ENCODE measurements around the gene DIRAS1.
"Not testable (repeated sequence)": the region's sequence is repeated elsewhere in the genome, so short reads cannot be mapped to it uniquely, and the experiment has no call there.

The DIRAS1 gene

DNA sequence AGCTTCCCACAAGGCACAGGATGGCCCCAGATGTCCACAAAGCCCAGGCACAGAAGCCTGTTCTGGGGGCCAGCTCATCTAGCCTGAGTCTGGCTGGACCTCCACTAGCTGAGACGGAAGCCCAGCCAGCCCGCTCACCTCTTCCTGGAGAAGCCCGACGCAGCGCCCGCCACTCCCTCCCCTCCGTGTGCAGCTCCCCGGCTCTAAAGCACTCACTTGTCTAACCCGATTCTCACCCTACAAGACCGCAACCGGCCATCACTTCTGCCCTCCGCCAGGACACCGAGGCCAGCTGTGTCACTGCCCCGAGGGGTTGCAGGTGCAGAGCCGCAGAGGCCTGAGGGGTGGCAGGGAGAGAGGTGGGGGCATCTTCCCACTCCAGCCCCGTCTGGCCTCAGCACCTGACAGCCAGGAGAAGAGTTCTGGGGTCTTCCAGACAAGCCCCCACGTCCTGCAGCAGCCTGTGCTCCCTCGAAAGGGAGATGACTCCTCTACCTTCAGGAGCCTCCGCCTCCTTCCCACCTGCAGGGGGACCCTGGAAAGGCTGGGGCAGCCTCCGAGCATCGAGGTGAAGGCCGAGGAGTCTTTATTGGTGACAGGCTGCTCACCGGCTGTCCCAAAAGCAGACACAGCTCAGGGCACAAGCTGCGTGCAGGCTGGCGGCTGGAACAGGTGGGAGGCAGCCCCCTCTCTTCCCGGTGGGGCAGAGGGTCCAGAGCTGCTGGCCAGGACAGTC, 5.9 kb upstream of the DIRAS1 start:
- DNase-seq (ENCODE audit: low read depth in 2 of 2), result no peak

DNA sequence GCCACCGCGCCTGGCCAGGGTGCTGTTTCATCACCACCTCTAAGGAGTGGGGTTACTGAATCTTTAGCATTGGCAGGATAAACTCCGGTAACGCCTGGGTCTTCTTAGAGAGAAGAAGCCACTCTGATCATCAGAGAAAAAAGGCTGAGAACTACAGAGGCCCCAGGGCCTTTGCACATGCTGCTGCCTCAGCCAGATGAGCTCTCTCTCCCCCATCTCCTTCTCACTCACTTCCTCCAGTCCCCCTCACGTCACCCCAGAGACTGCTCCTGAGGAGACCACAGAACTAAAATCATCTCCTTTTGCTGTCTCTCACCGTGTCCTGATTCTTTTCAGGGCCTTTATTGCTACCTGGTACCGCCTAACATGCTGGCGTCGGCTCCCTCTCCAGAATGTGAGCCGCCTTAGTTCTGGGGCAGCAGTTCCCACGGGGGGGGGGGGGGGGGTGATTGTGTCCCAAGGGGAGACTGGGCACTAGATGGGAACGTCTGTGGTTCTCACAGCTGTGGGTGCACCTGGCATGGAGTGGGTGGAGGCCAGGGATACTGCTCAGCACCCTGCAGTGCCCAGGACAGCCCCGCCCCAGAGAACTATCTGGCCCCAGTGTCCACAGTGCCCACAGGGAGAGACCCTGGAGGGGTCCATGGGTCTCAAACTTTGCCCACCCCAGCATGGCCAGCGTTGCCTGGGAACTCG, 5.1 kb upstream of the DIRAS1 start:
- no peak for DNase-seq (ENCODE audit: low read depth in 2 of 2)

DNA sequence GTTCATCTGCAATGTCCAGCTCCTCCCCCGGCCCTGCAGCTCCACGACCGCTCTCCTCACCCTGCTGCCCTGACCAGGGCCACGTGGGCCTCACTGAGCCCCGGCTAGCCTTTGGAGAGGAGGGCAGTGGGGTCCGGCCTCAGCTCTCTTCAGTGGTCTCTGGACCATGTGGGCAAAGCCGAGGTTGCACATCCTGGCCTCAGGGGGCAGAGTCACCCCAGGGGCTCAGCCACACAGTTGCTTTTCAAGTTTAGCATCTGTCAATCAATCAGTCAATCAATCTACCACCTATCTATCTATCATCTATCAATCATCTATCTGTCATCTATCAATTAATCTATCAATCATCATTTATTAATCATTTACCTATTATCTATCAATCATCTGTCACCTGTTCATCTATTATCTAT, 3.0 kb upstream of the DIRAS1 start:
- DNase-seq (ENCODE audit: low read depth in 2 of 2), result no peak

DNA sequence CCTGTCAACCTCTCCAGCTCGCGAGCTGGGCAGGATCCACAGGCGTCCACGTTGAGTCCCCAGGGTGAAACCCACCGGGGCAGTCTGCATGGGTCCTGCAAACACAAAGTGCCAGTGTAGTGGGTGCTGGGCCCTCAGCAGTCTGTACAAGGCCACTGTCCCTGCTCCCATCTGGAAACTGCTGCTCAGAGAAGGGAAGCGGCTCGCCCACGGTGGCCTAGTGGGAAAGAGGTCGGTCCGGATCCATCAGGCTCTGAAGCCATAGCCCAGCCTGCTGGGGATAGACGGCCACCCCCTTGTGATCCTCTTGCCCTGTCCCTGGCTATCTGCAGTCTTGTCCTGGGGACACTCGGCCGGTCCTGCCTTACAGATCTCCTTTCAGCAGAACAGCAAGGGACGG, 2.6 kb upstream of the DIRAS1 start:
- no peak for DNase-seq (ENCODE audit: low read depth in 2 of 2)

DNA sequence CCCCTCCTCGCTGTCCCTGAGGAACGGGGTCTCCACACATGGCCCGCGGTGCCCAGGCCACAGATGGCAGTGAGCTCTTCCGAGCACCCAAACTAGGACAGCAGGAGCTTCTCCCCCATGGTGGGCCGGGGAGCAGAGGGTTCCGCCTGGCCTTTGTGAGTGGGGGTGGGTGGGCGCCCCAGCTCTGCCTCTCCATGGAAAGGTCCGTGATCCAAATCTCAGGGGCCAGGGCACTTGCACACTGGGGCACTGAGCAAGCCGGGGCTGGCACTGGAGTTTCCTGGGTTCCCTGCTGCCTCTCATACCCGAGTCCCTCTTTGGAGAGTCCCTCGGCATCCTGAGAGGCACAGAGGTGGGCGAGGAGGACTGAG, 2.2 kb upstream of the DIRAS1 start:
- DNase-seq (ENCODE audit: low read depth in 2 of 2), result no peak

DNA sequence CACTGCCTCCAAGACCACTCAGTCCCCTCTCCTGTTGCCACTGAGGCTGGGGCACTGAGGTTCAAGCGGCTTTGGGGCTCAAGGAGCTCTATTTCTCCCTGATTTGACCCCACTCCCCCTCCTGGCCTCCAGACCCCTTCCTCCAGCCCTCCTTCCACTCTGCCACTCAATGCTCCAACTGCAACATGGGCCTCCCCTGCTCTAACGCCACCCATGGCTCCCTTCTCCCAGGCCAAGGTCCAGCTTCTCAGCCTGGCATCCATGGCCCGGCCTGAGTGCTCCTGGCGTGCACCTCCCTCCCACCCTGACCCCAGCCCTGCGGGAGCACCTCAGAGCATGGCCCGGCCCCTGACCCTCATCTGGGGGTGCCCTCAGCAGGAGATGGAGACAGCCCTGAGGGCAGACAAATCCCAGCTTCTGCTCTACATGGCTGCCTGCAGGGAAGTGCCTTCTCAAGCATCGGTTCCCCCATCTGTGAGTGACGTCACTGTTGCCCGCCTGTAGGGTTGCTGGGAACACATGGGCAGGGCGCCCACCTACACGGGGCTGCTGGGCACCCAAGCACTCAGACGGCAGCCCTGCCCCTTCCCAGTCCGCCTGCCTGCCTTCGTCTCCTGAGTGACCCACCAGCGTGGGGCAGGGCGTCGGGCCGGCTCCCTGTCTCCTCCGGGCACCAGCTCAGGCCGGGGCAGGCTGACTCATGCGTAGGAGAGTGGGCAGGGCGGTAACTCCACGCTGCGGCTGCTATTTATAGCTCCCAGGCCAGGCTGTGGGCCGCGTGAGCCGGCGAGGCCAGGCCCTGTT, 1.6 kb upstream of the DIRAS1 start:
- DNase-seq (ENCODE audit: low read depth in 2 of 2), result no peak

DNA sequence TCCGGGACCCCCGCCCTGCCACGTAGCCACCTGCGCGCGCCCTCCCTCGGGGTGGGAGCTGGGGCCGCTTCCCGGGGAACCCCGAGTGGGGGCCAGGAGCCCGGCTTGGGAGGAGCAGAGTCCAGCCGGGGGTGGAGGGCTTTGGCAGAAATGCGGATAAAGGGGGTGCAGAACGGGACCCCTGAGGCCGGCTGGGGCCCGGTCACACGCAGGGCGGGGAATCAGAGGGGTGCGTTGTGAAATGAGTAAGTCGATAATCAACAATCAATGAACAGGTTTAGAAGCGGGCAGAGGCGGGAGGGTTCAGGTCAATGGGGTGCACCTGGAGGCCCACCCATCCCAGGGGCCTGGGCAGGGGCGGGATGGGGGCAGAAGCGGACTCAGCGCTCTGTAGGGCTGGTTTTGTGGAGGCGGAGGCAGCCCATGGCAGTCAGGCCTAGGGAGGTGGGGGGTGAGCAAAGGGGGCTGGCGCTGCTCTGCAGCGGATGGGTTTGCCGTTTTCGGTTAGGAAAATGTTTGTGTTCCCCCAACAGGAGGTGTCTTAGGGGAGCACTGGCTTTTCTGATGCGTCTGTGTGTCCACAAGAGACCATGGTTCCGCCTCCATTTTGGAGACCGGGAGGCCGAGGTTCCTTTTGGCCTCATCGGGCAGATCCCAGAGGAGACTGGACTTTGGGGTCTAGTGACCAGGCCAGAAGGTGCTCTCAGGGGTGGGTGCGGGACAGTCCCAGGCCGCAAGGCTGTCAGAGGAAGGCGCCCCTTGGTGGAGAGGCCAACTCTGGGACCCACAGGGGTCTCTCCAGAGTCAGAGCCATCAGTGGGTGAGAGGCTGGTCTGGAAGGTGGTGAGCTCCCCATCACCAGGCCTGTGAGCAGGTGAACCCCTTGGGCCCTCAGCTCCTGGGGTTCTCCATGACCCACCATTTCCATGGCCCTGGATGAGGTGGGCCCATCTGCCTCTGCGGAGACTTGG, 683 bp upstream of the DIRAS1 start:
- no peak for DNase-seq (ENCODE audit: low read depth in 2 of 2)

DNA sequence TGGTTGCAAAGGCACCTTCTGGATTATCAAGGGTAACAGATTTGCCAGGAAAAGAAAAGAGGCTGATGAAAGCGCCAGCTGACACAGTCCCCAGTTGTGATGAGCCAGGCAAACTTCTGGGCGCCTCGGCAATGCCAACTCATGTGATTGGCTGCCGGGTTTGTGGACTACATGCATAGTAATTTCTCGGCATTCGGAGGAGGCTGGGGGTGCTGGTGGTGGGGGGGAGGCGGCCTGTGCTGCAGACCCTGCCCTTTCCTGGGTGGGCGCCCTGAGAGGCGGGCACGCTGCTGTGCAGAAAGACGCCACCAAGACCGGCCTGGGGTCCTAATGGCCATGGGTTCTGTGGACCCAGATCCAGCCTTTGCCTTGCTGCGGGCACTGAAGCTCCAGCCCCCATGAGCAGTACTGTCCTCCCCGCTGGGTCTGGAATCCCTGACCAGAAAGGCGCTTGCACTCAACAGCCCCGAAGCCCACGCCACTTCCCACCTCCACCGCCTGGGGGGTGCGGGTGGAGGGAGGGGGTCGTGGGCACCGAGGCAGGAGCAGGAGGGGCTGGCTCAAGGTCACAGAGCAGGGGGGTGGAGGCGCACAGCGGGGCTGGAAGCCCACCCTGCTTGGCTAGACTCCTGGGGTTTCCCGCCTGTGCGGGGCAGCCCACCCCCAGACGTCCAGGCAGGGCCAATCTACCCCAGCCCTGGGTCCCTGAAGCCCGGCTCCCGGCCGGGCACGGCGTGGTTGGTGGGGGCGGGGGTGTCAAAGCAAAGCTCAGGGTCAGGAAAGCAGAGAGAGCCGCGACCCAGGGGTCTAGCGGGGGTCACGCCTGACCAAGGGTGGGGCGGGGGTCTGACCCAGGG, 1.0 kb downstream of the DIRAS1 start:
- no peak for DNase-seq (ENCODE audit: low read depth in 2 of 2)

DNA sequence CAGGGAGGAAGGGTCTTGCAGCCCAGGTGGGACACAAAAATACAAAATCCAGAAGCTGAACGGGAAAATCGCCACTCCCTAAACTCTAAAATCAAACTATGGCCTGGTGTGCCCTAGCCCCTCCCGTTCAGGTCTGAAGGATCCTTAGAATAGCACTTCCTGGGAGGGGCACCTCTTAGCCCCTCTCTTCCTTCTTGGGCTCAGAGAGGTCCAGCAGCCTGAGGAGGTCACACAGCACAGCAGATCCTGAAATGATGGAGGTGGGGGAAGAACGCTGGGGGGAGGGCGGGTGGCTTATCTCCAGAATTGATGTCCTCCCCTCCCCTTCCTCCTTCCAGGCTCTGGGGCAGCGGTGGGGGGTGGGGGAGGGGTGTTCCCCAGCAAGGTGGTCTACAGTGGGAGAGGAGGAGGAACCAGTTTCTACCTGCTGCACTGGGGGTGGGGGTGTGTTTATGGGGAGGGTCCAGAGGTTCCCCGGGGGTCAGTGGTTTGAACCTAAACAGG, 1.9 kb downstream of the DIRAS1 start:
- no peak for DNase-seq (ENCODE audit: low read depth in 2 of 2)

DNA sequence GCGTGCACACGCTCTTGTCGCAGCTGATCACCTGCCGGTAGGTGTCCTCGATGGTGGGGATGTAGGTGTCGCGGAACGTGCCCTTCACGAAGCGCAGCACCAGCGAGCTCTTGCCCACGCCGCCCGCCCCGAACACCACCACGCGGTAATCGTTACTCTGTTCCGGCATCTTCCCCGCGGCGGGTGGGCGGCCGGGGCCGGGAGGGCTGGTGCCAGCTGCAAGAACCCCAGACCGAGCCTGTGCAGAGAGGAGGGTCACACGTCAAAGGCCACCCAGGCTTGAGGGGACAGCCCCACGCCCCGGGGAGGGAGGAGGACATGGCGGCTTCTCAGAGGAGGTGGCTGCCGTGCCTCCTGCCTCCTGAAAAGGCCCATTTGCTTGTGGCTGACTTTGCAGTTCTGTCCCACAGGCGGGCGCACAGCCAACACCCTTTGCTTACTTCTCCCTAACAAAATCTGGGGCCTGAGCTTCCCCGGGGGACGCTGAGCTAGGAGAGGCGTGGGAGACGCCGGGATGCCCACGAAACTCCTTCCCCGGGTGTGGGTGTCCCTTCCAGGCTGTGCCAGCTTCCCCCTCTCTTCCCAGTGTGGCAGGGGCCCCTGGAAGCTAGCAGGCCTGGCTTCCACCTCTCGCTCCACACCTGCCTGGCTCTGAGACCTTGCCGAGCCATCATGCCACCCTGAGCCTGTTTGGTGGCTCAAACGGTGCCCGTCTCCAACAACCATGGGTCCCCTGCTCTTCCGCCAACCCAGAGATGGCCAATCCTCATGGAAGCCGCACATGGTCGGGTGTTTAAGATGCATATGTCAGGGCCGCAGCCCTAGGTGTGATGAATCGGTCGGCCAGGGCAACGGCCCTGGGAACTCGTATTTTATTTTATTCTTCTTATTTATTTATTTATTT, 3.3 kb downstream of the DIRAS1 start:
- DNase-seq (ENCODE audit: low read depth in 2 of 2), result no peak

DNA sequence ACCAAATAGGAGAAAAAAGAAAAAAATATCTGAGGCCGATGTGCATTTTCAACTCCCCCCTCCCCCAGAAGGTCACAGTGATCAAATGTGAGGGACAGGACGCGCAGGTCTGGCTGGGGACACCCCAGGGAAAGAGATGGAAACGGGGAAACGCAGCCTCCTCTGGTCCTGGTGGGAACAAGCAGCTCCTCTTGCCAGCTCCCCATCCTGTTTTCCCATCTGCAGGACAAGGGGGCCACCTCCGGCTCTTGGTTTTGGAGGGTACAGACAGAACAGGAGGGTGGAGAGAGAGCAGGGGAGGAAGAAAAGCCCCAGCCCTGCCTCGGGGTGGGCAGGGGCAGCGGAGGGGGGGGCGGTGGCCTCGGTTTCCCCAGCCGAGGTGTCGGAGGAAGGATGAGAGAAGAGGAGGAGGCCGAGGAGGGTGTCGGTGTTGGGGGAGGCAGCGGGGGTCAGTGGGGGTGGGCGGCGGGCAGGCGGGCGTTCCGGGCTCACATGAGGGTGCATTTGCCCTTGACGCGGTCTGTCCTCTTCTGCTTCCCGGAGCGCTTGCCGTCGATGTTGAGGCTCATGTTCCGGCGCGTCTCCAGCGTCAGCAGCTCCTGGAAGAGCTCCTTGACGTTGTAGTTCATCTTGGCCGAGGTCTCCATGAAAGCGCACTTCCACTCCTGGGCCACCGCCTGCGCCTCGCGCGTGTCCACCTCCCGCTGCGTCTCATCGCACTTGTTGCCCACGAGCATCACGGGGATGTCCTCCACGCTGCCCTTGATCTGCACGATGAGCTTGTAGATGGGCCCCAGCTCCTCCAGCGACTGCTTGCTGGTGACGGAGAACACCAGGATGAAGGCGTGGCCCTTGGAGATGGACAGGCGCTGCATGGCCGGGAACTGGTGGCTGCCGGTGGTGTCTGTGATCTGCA, 4.2 kb downstream of the DIRAS1 start:
- no peak for DNase-seq (ENCODE audit: low read depth in 2 of 2)

DNA sequence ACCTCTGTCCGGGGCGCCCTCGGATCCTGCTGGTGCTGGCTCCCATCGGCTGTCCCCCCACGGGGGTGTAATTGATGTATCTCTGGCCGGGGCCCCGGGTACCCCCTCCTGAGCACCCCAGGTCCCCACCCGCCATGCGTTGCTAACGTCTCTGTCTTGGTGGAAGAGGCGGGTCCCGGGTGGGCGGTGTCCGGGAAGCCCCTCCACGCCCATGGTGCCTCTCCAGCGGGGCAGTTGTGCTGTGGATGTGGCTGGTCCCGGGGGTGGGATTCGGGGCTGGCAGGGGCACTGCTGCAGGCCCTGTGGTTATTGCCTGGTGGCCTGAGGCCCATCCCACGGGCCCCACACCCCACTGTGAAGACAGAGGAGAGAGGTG, 4.9 kb downstream of the DIRAS1 start:
- no peak for DNase-seq (ENCODE audit: low read depth in 2 of 2)

DNA sequence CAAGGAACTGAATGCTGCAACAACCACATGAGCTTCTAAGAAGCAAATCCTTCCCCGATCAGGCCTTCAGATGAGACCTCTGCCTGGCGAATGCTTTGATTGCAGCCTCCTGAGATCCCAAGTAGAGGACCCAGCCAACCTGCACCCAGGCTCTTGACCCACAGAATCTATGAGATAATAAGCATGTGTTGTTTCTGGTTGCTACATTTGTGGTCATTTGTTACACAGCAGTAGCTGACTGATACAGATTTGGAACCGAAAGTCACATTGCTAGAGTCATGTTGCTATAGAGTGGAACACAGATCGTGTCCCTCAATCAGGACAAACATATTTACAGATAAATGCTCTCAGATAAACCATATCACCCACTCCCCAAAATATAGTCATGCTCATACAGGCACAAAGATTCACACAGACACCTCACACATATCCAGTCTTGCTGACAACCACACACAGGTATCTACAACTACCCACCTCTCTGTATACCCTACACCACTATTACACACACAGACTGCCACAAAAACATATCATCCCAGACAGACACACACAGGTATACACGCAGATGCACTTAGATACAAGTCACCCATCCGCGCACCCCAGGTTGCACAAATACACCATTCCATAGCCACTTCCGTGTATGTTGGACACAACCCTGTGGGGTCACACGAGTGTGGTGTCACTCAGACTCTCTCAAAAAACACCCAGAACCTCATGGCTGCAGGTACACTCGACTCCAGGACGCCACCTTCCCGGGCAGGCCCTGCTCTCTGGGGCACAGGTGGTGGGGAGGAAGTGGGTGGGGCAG, 5.5 kb downstream of the DIRAS1 start:
- no peak for DNase-seq (ENCODE audit: low read depth in 2 of 2)

DNA sequence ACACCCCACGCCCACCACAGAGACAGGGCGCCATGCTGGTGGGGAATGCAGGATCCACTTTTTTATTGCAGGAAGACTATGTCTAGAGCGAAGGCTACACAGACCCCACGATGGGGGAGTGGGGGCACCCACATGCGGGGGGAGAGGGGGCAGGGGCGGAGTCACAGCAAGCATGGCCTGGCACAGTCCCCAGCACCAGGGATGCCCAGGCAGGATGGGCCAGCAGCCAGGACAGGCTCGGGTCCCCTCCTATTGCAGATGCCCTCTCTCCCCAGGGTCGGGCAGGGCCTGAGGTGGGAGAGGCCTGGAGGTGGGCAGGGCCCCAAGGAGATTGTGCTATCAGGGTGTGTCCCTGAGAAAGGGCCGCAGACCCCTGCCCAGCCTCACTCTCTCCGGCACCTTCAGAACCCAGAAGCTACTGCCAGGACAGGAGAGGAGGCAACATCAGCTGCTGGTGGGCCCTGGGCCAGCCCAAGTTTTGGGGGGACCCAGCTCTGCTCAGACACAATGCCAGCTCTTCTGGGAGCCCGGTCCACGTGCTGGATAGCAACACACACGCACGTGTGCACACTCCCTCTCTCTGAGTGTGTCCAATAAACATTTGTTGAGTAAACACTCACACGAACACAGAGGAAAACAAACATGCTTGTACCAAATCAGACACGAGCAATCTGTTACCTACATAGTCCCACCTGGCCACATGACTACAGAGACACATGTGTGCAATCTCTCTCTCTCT, 6.5 kb downstream of the DIRAS1 start:
- DNase-seq (ENCODE audit: low read depth in 2 of 2), result no peak

DNA sequence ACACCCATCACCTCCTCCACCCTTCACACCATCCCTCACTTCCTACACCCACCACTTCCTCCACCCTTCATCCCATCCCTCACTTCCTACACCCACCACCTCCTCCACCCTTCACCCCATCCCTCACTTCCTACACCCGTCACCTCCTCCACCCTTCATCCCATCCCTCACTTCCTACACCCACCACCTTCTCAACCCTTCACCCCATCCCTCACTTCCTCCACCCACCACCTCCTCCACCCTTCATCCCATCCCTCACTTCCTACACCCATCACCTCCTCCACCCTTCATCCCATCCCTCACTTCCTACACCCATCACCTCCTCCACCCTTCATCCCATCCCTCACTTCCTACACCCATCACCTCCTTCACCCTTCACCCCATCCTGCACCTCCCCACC, 7.1 kb downstream of the DIRAS1 start:
- not testable (repeated sequence) for DNase-seq (ENCODE audit: low read depth in 2 of 2)

DNA sequence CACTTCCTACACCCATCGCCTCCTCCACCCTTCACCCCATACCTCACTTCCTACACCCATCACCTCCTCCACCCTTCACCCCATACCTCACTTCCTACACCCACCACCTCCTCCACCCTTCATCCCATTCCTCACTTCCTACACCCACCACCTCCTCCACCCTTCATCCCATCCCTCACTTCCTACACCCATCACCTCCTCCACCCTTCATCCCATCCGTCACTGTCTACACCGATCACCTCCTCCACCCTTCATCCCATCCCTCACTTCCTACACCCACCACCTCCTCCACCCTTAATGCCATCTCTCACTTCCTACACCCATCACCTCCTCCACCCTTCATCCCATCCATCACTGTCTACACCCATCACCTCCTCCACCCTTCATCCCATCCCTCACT, 8.0 kb downstream of the DIRAS1 start:
- not testable (repeated sequence) for DNase-seq (ENCODE audit: low read depth in 2 of 2)

DNA sequence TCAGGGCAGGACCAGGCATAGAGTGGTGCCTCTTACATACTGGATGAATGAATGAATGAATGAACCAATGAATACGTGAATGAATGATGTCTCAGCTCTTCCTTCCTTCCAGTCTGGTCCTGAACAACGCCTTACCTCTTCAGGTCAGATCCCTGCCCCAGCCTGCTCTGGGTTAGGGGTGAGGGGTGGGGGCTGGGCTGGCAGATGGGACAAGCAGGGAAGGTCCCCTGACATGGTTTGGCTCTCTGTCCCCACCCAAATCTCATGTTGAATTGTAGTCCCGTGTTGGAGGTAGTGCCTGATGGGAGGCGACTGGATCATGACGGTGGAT, 9.3 kb downstream of the DIRAS1 start:
- no peak for DNase-seq (ENCODE audit: low read depth in 2 of 2)

Data from stimulated activated CD4-positive, alpha-beta T cell treated with anti-CD3 and anti-CD28 coated beads, Interleukin-1b, Interleukin-23, amount 100 ng/mL, for 1 hour (primary cell).